Ovary (tissue), 1 donor: ENCODE measurements around the gene COPS9.

Experiments
- EP300 ChIP-seq: sonication (generic); formaldehyde crosslinking; IDR thresholded peaks from one replicate; pipeline ENCODE4 v1.6.1; 2017; ENCODE audit warnings: antibody characterized with exemption
- POLR2A ChIP-seq: fragments of 450-650 bp; IDR thresholded peaks from one replicate; pipeline ENCODE4 v1.6.1; 2017; ENCODE audit warnings: antibody characterized with exemption, mild to moderate bottlenecking, moderate library complexity

DNA sequence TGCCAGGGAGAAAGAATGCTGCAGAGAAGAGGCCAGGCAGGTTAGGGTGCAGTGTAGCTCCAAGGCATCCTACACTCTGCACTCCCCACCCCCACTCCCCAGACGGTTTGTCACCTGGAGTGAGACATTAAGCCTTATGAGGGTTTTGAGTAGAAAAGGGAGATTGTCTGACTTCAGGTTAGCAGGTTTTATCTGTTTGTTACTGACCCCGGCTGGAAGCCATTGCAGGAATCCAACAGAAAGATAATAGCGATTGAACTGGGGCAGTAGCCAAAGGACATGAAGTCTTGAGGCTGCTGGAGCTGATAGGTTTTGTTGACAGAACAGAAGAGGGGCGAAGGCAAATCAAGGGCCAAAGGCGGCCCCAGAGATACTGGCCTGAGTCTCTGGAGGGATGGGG is 46.8 kb downstream of the COPS9 start:
- no peak for TF ChIP-seq EP300
- no peak for TF ChIP-seq POLR2A
